ENCODE results near the gene GADD45G.

GRCh38 chr9:89639961-89640360, 35.1 kb downstream of the GADD45G start:
- no peak for TF ChIP-seq ATF2 (CRISPR knock-in tag; IDR thresholded peaks at IDR 0.05; ENCODE audit: borderline replicate concordance, low read depth)
- no peak for TF ChIP-seq HMGXB4 (CRISPR knock-in tag; IDR thresholded peaks at IDR 0.05)
- TF ChIP-seq CTCF (IDR thresholded peaks at IDR 0.05), result no peak
- TF ChIP-seq GABPB1 (CRISPR knock-in tag; IDR thresholded peaks at IDR 0.05), result no peak
- no peak for TF ChIP-seq TCF7 (CRISPR knock-in tag; IDR thresholded peaks at IDR 0.05; ENCODE audit: low read depth)
- no peak for TF ChIP-seq ZNF121 (CRISPR knock-in tag; IDR thresholded peaks at IDR 0.05)
- no peak for TF ChIP-seq TEAD4 (CRISPR knock-in tag; IDR thresholded peaks at IDR 0.05)
- no peak for TF ChIP-seq MAX (CRISPR knock-in tag; IDR thresholded peaks at IDR 0.05)
- no peak for TF ChIP-seq E2F1 (CRISPR knock-in tag; IDR thresholded peaks at IDR 0.05)
